ENCODE data around the gene PHF21B.

- no peak for TF ChIP-seq POLR2A (IDR thresholded peaks at IDR 0.05; ENCODE audit: low read depth, low read length)
- no peak for TF ChIP-seq SPI1 (IDR thresholded peaks at IDR 0.05; ENCODE audit: low read depth, low read length)
- no peak for TF ChIP-seq POLR2AphosphoS5 (IDR thresholded peaks at IDR 0.05; ENCODE audit: low read depth, low read length)
- TF ChIP-seq POU2F2 (IDR thresholded peaks at IDR 0.05; ENCODE audit: low read depth, low read length): no peak
Measured at GRCh38 chr22:44838316-44839016, 171.3 kb downstream of the PHF21B start.
